BLaER1 (cell line): Measurements from ENCODE around the gene PAFAH2.

Source experiments
- H3K27ac ChIP-seq: shearing (Covaris generic); formaldehyde crosslinking; 2 replicates; pipeline ENCODE4 v1.8.1; 2022
- H3K27me3 ChIP-seq: shearing (Covaris generic); formaldehyde crosslinking; 2 replicates; pipeline ENCODE4 v1.8.1; 2022
- H3K36me3 ChIP-seq: shearing (Covaris generic); formaldehyde crosslinking; 2 replicates; pipeline ENCODE4 v1.8.1; 2022
- H3K4me1 ChIP-seq: shearing (Covaris generic); formaldehyde crosslinking; 2 replicates; pipeline ENCODE4 v1.8.1; 2022
- H3K4me2 ChIP-seq: shearing (Covaris generic); formaldehyde crosslinking; 2 replicates; pipeline ENCODE4 v1.8.1; 2022
- H3K4me3 ChIP-seq: shearing (Covaris generic); formaldehyde crosslinking; 2 replicates; pipeline ENCODE4 v1.8.1; 2022
- H3K9ac ChIP-seq: shearing (Covaris generic); formaldehyde crosslinking; 2 replicates; pipeline ENCODE4 v1.8.1; 2022
- H3K9me3 ChIP-seq: shearing (Covaris generic); formaldehyde crosslinking; 2 replicates; pipeline ENCODE4 v1.8.1; 2022
- H4K20me1 ChIP-seq: shearing (Covaris generic); formaldehyde crosslinking; 2 replicates; pipeline ENCODE4 v1.8.1; 2022
- Cebpa-rat ChIP-seq: shearing (Covaris generic); IDR thresholded peaks from 2 replicates; pipeline ENCODE4 v1.8.1; 2022

The PAFAH2 gene

GRCh38 chr1:25996966-25997827 is 666 bp downstream of the PAFAH2 start:
- Histone ChIP-seq H3K9ac (peak overlapping the region; percentile 87), H4K20me1 (no peaks in the 10 kb centered on the region), H3K4me1 (peaks cover 45% of the 10 kb centered on the region), H3K9me3 (no peaks in the 10 kb centered on the region), H3K27me3 (no peaks in the 10 kb centered on the region), H3K36me3 (no peaks in the 10 kb centered on the region), H3K4me2 (peak overlapping the region; percentile 88), H3K4me3 (peak overlapping the region; percentile 75), H3K27ac (peak overlapping the region; percentile 93)
- TF ChIP-seq Cebpa-rat = peak; percentile 97

GRCh38 chr1:25994402-25995150 is 3.3 kb downstream of the PAFAH2 start:
- Histone ChIP-seq H3K27me3 (no peaks in the 10 kb centered on the region), H3K9ac (no peak overlapping the region), H3K27ac (no peak overlapping the region), H3K36me3 (no peaks in the 10 kb centered on the region), H3K4me2 (no peak overlapping the region), H3K4me3 (no peak overlapping the region), H4K20me1 (no peaks in the 10 kb centered on the region), H3K4me1 (peaks cover 68% of the 10 kb centered on the region), H3K9me3 (no peaks in the 10 kb centered on the region)
- no peak for TF ChIP-seq Cebpa-rat

GRCh38 chr1:25993197-25993951 is 4.5 kb downstream of the PAFAH2 start:
- no peaks in the 10 kb centered on the region for H3K27me3 ChIP-seq
- peaks cover under 1% of the 10 kb centered on the region; the same call in 1 of the 2 replicates for H3K36me3 ChIP-seq
- peaks cover 68% of the 10 kb centered on the region for H3K4me1 ChIP-seq
- no peak overlapping the region for H3K9ac ChIP-seq
- peak overlapping the region; percentile 33; the same call in 1 of the 2 replicates for H3K4me2 ChIP-seq
- H3K27ac ChIP-seq = peak overlapping the region; percentile 10; the same call in 1 of the 2 replicates
- H3K4me3 ChIP-seq = no peak overlapping the region
- H4K20me1 ChIP-seq = no peaks in the 10 kb centered on the region
- TF ChIP-seq Cebpa-rat = no peak
- H3K9me3 ChIP-seq = no peaks in the 10 kb centered on the region

- Histone ChIP-seq H3K9me3 (no peaks in the 10 kb centered on the region), H3K4me2 (no peak overlapping the region), H3K9ac (no peak overlapping the region), H3K36me3 (peaks cover 7% of the 10 kb centered on the region), H3K4me3 (no peak overlapping the region), H4K20me1 (no peaks in the 10 kb centered on the region), H3K27ac (no peak overlapping the region), H3K4me1 (peaks cover 66% of the 10 kb centered on the region), H3K27me3 (no peaks in the 10 kb centered on the region)
- TF ChIP-seq Cebpa-rat = no peak
These were observed 5.1 kb downstream of the PAFAH2 start for GRCh38 chr1:25992689-25993171.

- Histone ChIP-seq H3K4me1 (peaks cover 62% of the 10 kb centered on the region), H3K27me3 (no peaks in the 10 kb centered on the region), H3K27ac (no peak overlapping the region)
These were observed 5.8 kb downstream of the PAFAH2 start for GRCh38 chr1:25991937-25992688.

GRCh38 chr1:25990702-25991395 is 7.0 kb downstream of the PAFAH2 start:
- H3K4me1 ChIP-seq = peaks cover 50% of the 10 kb centered on the region
- peaks cover 21% of the 10 kb centered on the region for H3K36me3 ChIP-seq
- no peaks in the 10 kb centered on the region for H3K9me3 ChIP-seq
- H3K9ac ChIP-seq = peak overlapping the region; percentile 67; the same call in 1 of the 2 replicates
- no peaks in the 10 kb centered on the region for H3K27me3 ChIP-seq
- peak overlapping the region; percentile 79 for H3K27ac ChIP-seq
- H4K20me1 ChIP-seq = no peaks in the 10 kb centered on the region
- peak overlapping the region; percentile 50 for H3K4me3 ChIP-seq
- TF ChIP-seq Cebpa-rat = no peak
- H3K4me2 ChIP-seq = peak overlapping the region; percentile 81

More at GRCh38 chr1:25991937-25992688, 5.8 kb downstream of the PAFAH2 start:
- no peak overlapping the region for H3K4me3 ChIP-seq
- H3K4me2 ChIP-seq = no peak overlapping the region
- TF ChIP-seq Cebpa-rat = no peak
- no peak overlapping the region for H3K9ac ChIP-seq
- H4K20me1 ChIP-seq = no peaks in the 10 kb centered on the region
- H3K9me3 ChIP-seq = no peaks in the 10 kb centered on the region
- peaks cover 12% of the 10 kb centered on the region for H3K36me3 ChIP-seq

GRCh38 chr1:25990251-25990650 is 7.6 kb downstream of the PAFAH2 start:
- H3K27me3 ChIP-seq = no peaks in the 10 kb centered on the region
- peak overlapping the region; percentile 50 for H3K4me3 ChIP-seq
- H3K4me2 ChIP-seq = peak overlapping the region; percentile 81
- no peak for TF ChIP-seq Cebpa-rat
- H3K27ac ChIP-seq = peak overlapping the region; percentile 79
- H3K9me3 ChIP-seq = no peaks in the 10 kb centered on the region
- H3K4me1 ChIP-seq = peaks cover 48% of the 10 kb centered on the region
- peaks cover 27% of the 10 kb centered on the region for H3K36me3 ChIP-seq
- no peaks in the 10 kb centered on the region for H4K20me1 ChIP-seq
- peak overlapping the region; percentile 67; the same call in 1 of the 2 replicates for H3K9ac ChIP-seq

GRCh38 chr1:25989440-25990234 is 8.2 kb downstream of the PAFAH2 start:
- Histone ChIP-seq H3K27me3 (no peaks in the 10 kb centered on the region), H3K4me1 (peaks cover 48% of the 10 kb centered on the region), H3K9ac (peak overlapping the region; percentile 67), H3K36me3 (peaks cover 32% of the 10 kb centered on the region), H3K9me3 (no peaks in the 10 kb centered on the region), H3K4me3 (no peak overlapping the region), H4K20me1 (no peaks in the 10 kb centered on the region), H3K4me2 (peak overlapping the region; percentile 81), H3K27ac (peak overlapping the region; percentile 79)
- TF ChIP-seq Cebpa-rat = no peak
